Measurements from ENCODE around the gene CITED1. TPM values are rescaled to one million over a fixed set of nuclear protein-coding genes. Genes with fewer than 3 reads are reported as not detected.

Gene CITED1
- total RNA-seq, 1 donor: not detected

GRCh38 chrX:72308566-72309296, 3.0 kb upstream of the CITED1 start:
- TF ChIP-seq CTCF (IDR thresholded peaks at IDR 0.05; ENCODE audit: insufficient read depth, low read length): no peak
- peak; percentile 60 for DNase-seq (ENCODE audit: low read depth)
- peak overlapping the region; percentile 44 for H3K4me3 ChIP-seq (ENCODE audit: low read depth, low read length)

DNA sequence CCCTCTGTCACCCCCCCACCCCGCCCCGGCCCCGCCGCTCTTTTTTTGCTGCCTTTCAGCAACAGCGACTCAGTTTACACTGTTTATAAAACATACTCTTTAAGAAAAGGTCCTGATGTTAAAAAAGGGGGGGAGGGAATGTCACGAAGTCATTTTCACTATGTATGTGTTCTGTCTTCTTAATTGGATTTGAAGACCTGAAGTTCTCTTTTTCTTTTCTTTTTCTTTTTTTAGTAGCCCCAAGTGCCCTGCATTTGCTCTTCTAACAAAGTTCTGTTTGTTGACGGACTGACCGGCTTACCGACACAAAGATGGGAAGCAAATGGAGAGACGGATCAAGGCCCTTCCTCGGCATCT, 2.5 kb upstream of the CITED1 start:
- no peak for TF ChIP-seq CTCF (IDR thresholded peaks at IDR 0.05; ENCODE audit: insufficient read depth, low read length)
- no peak for DNase-seq (ENCODE audit: low read depth)

GRCh38 chrX:72307646-72308051, 1.9 kb upstream of the CITED1 start:
- H3K4me3 ChIP-seq (ENCODE audit: low read depth, low read length): no peak overlapping the region
- no peak for DNase-seq (ENCODE audit: low read depth)
- TF ChIP-seq CTCF (IDR thresholded peaks at IDR 0.05; ENCODE audit: insufficient read depth, low read length): no peak

More for the DNA sequence above, 2.5 kb upstream of the CITED1 start:
- no peak overlapping the region for H3K4me3 ChIP-seq (ENCODE audit: low read depth, low read length)

- no peak for TF ChIP-seq CTCF (IDR thresholded peaks at IDR 0.05; ENCODE audit: insufficient read depth, low read length)
- DNase-seq (ENCODE audit: low read depth): peak; percentile 64
- H3K4me3 ChIP-seq (ENCODE audit: low read depth, low read length): peak overlapping the region; percentile 64
These were observed 1.3 kb upstream of the CITED1 start for GRCh38 chrX:72306851-72307645.

GRCh38 chrX:72306085-72306801, 529 bp upstream of the CITED1 start:
- no peak for TF ChIP-seq CTCF (IDR thresholded peaks at IDR 0.05; ENCODE audit: insufficient read depth, low read length)
- no peak for DNase-seq (ENCODE audit: low read depth)

DNA sequence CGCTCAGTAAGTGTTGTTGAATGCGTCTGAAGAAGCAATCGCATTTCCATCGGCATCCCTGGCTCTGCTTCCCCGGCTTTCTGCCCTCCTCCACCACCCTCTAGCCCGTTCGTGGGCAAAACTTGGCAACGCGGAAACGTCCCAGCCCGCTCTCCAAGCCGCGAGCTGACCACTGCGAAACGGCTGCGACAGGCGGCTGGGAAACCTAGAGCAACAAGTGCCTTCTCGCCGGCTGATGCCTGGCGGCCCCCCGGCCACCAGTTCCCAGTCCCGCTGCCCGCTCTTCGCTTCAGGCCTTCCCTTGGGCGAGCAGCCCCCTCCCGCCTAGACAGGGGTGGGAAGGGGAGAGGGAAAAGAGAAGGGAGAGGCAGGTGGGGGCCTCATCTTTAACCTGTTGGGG, 837 bp downstream of the CITED1 start:
- no peak for TF ChIP-seq CTCF (IDR thresholded peaks at IDR 0.05; ENCODE audit: insufficient read depth, low read length)
- no peak for DNase-seq (ENCODE audit: low read depth)
- no peak overlapping the region for H3K4me3 ChIP-seq (ENCODE audit: low read depth, low read length)

More at GRCh38 chrX:72306085-72306801, 529 bp upstream of the CITED1 start:
- peak overlapping the region; percentile 64 for H3K4me3 ChIP-seq (ENCODE audit: low read depth, low read length)
